Adipocyte (in vitro differentiated cells): ENCODE data around the gene NEDD4L.
A peak's percentile ranks its signal among the peaks of the same experiment; 100 is the strongest.

Experiments used
- DNase-seq: peaks from one replicate; pipeline ENCODE4 v3.0.0-alpha.2; 2015; ENCODE audit warnings: low read depth
- H3K27me3 ChIP-seq: replicated peaks from 2 replicates; pipeline ENCODE4 v1.7.0; 2013; ENCODE audit warnings: mild to moderate bottlenecking, low read length, moderate library complexity; ENCODE audit not compliant: control insufficient read depth, insufficient read depth
- H3K36me3 ChIP-seq: 2 replicates; pipeline ENCODE4 v1.7.0; 2013; ENCODE audit warnings: low read length, mild to moderate bottlenecking, moderate library complexity; ENCODE audit not compliant: control insufficient read depth, insufficient read depth, severe bottlenecking
- H3K4me1 ChIP-seq: 2 replicates; pipeline ENCODE4 v1.7.0; 2013; ENCODE audit warnings: mild to moderate bottlenecking, low read length, moderate library complexity; ENCODE audit not compliant: control insufficient read depth, insufficient read depth
- H3K4me3 ChIP-seq: 2 replicates; pipeline ENCODE4 v1.7.0; 2013; ENCODE audit warnings: mild to moderate bottlenecking, low read length, moderate library complexity
- H3K9ac ChIP-seq: 2 replicates; pipeline ENCODE4 v1.7.0; 2013; ENCODE audit warnings: mild to moderate bottlenecking, low read length, moderate library complexity
- H3K9me3 ChIP-seq: 2 replicates; pipeline ENCODE4 v1.7.0; 2013; ENCODE audit warnings: mild to moderate bottlenecking, low read length, moderate library complexity; ENCODE audit not compliant: control insufficient read depth

Gene NEDD4L

GRCh38 chr18:58222432-58223125 is 178.6 kb downstream of the NEDD4L start:
- Histone ChIP-seq H3K4me1 (peaks cover 31% of the 10 kb centered on the region), H3K27me3 (no peaks in the 10 kb centered on the region), H3K36me3 (no peaks in the 10 kb centered on the region), H3K4me3 (no peak overlapping the region), H3K9ac (no peak overlapping the region), H3K9me3 (no peaks in the 10 kb centered on the region)
- DNase-seq = peak; percentile 53

GRCh38 chr18:58223717-58224424 is 179.8 kb downstream of the NEDD4L start:
- no peaks in the 10 kb centered on the region for H3K9me3 ChIP-seq
- peak overlapping the region; percentile 42 for H3K4me3 ChIP-seq
- DNase-seq = peak; percentile 86
- H3K4me1 ChIP-seq = peaks cover 22% of the 10 kb centered on the region
- no peaks in the 10 kb centered on the region for H3K36me3 ChIP-seq
- peak overlapping the region; percentile 6 for H3K9ac ChIP-seq
- H3K27me3 ChIP-seq = no peaks in the 10 kb centered on the region

DNA sequence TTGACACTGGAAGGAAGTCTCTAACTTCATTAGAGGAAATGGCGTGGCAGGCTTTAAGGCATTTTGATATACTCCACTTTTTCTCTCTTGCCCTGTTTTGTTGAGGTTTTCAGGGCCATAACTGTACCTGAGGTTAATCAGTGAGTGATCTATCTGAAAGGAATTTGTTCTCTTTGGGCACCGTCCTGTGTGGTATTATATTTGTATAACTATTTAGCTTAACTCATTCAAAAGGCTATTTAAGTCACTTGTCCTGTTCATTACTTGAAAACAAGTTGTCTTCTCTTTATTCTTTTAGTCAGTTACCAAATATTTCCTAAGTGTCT is 180.4 kb downstream of the NEDD4L start:
- DNase-seq = peak; percentile 47
- Histone ChIP-seq H3K27me3 (no peaks in the 10 kb centered on the region), H3K9me3 (no peaks in the 10 kb centered on the region), H3K36me3 (no peaks in the 10 kb centered on the region), H3K4me3 (peak overlapping the region; percentile 42), H3K4me1 (peaks cover 22% of the 10 kb centered on the region), H3K9ac (peak overlapping the region; percentile 6)

DNA sequence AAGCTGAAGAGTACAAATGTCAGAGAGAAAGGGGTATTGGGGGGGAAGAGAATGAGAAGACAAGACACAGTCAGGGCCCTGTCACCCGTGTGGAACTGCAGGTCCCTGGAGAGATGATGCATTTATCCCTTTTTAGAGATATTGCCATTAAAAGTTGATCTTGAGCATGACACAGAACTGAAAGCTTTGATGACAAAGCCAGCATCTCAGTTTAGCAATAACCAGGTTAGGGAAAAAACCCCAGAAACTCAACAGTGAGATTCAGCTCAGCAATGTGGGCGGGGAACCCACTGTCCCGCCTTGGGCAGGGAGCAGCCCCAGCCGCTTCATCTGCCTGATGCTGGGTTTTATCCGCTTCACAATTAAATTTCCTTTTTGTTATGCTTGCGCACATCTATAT is 181.1 kb downstream of the NEDD4L start:
- no peaks in the 10 kb centered on the region for H3K9me3 ChIP-seq
- peaks cover 22% of the 10 kb centered on the region for H3K4me1 ChIP-seq

DNA sequence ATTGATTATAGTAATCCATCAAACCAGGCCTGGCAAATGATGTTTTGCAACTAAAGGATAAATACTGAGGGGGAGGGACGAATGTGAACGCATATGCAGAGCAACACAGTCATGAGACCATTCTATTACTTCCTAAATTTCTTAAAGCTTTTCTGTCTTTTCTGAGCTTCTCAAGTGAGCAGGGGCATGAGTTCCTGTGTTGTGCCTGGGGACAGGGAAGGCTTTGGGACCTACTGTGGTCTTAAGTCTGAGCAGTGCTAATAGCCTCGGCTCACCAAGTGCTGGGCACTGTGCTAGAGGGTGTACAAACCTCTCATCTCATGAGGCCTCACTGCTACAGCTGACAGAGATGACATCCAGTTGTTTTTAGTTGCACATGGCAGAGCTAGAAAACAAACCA is 182.4 kb downstream of the NEDD4L start:
- Histone ChIP-seq H3K4me3 (no peak overlapping the region), H3K9me3 (no peaks in the 10 kb centered on the region), H3K9ac (no peak overlapping the region), H3K27me3 (no peaks in the 10 kb centered on the region), H3K4me1 (peaks cover 22% of the 10 kb centered on the region), H3K36me3 (no peaks in the 10 kb centered on the region)
- no peak for DNase-seq

More for the DNA sequence above, 181.1 kb downstream of the NEDD4L start:
- Histone ChIP-seq H3K9ac (no peak overlapping the region), H3K36me3 (no peaks in the 10 kb centered on the region), H3K4me3 (no peak overlapping the region), H3K27me3 (no peaks in the 10 kb centered on the region)
- DNase-seq = no peak

DNA sequence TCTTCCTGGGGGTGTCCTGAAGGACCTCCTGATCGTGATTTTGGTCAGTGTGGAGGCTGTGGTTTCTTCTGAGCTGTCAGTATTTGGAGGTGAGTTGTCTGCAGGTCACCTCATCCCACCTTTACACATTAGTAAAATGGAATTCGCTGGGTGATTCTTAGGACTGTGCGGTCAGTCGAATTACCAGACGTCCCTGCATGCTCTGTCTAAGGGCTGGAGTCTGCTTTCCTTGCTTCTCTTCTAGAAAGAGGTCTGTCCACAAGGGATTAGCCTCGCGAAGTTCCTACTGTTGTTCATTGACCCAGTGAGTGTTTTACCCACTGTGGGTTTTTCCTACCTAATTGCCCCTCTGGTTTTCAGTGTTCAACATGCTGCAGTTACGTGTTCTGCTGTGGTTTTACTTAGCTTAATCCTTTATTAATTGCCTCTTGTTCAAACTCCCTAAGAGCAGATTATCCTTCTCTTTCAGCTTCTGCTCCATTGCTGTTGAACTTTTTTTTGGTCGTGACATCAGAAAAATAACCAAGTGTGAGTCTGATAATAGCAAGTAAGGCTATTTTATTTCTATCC is 183.4 kb downstream of the NEDD4L start:
- no peak overlapping the region for H3K9ac ChIP-seq
- H3K4me3 ChIP-seq = no peak overlapping the region
- DNase-seq = no peak
- H3K9me3 ChIP-seq = no peaks in the 10 kb centered on the region
- H3K4me1 ChIP-seq = peaks cover 18% of the 10 kb centered on the region
- no peaks in the 10 kb centered on the region for H3K36me3 ChIP-seq
- no peaks in the 10 kb centered on the region for H3K27me3 ChIP-seq

GRCh38 chr18:58228176-58228575 is 184.2 kb downstream of the NEDD4L start:
- H3K36me3 ChIP-seq = no peaks in the 10 kb centered on the region
- no peak for DNase-seq
- H3K9ac ChIP-seq = no peak overlapping the region
- no peaks in the 10 kb centered on the region for H3K9me3 ChIP-seq
- peaks cover 16% of the 10 kb centered on the region for H3K4me1 ChIP-seq
- H3K27me3 ChIP-seq = no peaks in the 10 kb centered on the region
- H3K4me3 ChIP-seq = no peak overlapping the region

GRCh38 chr18:58228762-58229161 is 184.7 kb downstream of the NEDD4L start:
- no peak overlapping the region for H3K4me3 ChIP-seq
- H3K9ac ChIP-seq = no peak overlapping the region
- H3K4me1 ChIP-seq = peaks cover 15% of the 10 kb centered on the region
- H3K36me3 ChIP-seq = no peaks in the 10 kb centered on the region
- H3K9me3 ChIP-seq = no peaks in the 10 kb centered on the region
- no peak for DNase-seq
- H3K27me3 ChIP-seq = no peaks in the 10 kb centered on the region

GRCh38 chr18:58229162-58229561 is 185.1 kb downstream of the NEDD4L start:
- no peaks in the 10 kb centered on the region for H3K36me3 ChIP-seq
- no peak overlapping the region for H3K9ac ChIP-seq
- DNase-seq = no peak
- peaks cover 13% of the 10 kb centered on the region for H3K4me1 ChIP-seq
- H3K4me3 ChIP-seq = no peak overlapping the region
- no peaks in the 10 kb centered on the region for H3K9me3 ChIP-seq
- H3K27me3 ChIP-seq = no peaks in the 10 kb centered on the region

- H3K36me3 ChIP-seq = no peaks in the 10 kb centered on the region
- no peak for DNase-seq
- H3K9me3 ChIP-seq = no peaks in the 10 kb centered on the region
- no peak overlapping the region for H3K4me3 ChIP-seq
- no peak overlapping the region for H3K9ac ChIP-seq
- peaks cover 6% of the 10 kb centered on the region for H3K4me1 ChIP-seq
- no peaks in the 10 kb centered on the region for H3K27me3 ChIP-seq
Measured at GRCh38 chr18:58230438-58231179, 186.6 kb downstream of the NEDD4L start.

GRCh38 chr18:58231930-58232329 is 187.9 kb downstream of the NEDD4L start:
- no peak overlapping the region for H3K4me3 ChIP-seq
- peaks cover 6% of the 10 kb centered on the region for H3K4me1 ChIP-seq
- no peaks in the 10 kb centered on the region for H3K9me3 ChIP-seq
- no peaks in the 10 kb centered on the region for H3K27me3 ChIP-seq
- H3K36me3 ChIP-seq = no peaks in the 10 kb centered on the region
- DNase-seq = no peak
- H3K9ac ChIP-seq = no peak overlapping the region
